NCI-H82 treated with DMSO at 0.1 percent for 48 hours (cell line): ENCODE results near the gene P2RX6.
"Not testable (repeated sequence)": the region's sequence is repeated elsewhere in the genome, so short reads cannot be mapped to it uniquely, and the experiment has no call there.

Source experiments
- DNase-seq: peaks from one replicate; lab custom pipeline; 2025; ENCODE audit not compliant: unreplicated experiment; lab: John Stamatoyannopoulos, UW

The P2RX6 gene

GRCh38 chr22:21051145-21051830, 36.3 kb downstream of the P2RX6 start:
- no peak for DNase-seq

- no peak for DNase-seq
Observed at GRCh38 chr22:21051831-21052400, 37.0 kb downstream of the P2RX6 start.

GRCh38 chr22:21052715-21053459, 37.9 kb downstream of the P2RX6 start:
- no peak for DNase-seq

- DNase-seq, result no peak
Observed at GRCh38 chr22:21054046-21054713, 39.2 kb downstream of the P2RX6 start.

- DNase-seq, result no peak
Observed at GRCh38 chr22:21054714-21055563, 40.0 kb downstream of the P2RX6 start.

- no peak for DNase-seq
Observed at GRCh38 chr22:21055564-21055834, 40.5 kb downstream of the P2RX6 start.

- no peak for DNase-seq
Observed at GRCh38 chr22:21055880-21056319, 40.9 kb downstream of the P2RX6 start.

- not testable (repeated sequence) for DNase-seq
Observed at GRCh38 chr22:21060363-21060762, 45.4 kb downstream of the P2RX6 start.

GRCh38 chr22:21061660-21062321, 46.8 kb downstream of the P2RX6 start:
- not testable (repeated sequence) for DNase-seq

- DNase-seq, result not testable (repeated sequence)
Observed at GRCh38 chr22:21064425-21064824, 49.5 kb downstream of the P2RX6 start.

- DNase-seq, result no peak
Observed at GRCh38 chr22:21064917-21065864, 50.2 kb downstream of the P2RX6 start.

GRCh38 chr22:21067075-21067900, 52.3 kb downstream of the P2RX6 start:
- no peak for DNase-seq

- DNase-seq, result no peak
Observed at GRCh38 chr22:21067901-21068680, 53.1 kb downstream of the P2RX6 start.

- no peak for DNase-seq
Observed at GRCh38 chr22:21068681-21069276, 53.8 kb downstream of the P2RX6 start.

GRCh38 chr22:21069375-21069774, 54.4 kb downstream of the P2RX6 start:
- no peak for DNase-seq

GRCh38 chr22:21070690-21071615, 56.0 kb downstream of the P2RX6 start:
- no peak for DNase-seq
